Measurements from ENCODE around the gene PRKN. TPM values are rescaled to one million over a fixed set of nuclear protein-coding genes. Genes with fewer than 3 reads are reported as not detected.

Gene PRKN
- total RNA-seq, 1 experiment from 2014 or later = 2.0 TPM

DNA sequence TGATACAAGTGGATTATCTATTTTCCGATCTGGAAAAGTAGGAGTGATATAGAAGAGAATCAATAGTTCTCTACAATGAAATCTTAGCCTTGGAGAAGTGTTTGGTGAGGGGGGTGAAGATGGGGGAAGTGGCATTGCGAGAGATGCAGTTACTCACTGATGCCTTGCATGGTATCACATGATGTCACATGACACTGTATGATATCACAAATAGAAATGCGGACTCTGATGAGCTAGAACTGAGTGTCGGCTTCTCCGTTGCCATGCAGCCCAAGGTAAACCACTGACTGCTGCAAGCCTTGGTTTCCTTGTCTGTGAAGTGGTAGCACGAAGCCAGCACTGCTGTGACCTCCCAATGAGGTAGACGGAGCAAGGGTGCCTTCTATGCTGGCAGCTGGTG, 1050.4 kb downstream of the PRKN start:
- TF ChIP-seq, protein P1, sequence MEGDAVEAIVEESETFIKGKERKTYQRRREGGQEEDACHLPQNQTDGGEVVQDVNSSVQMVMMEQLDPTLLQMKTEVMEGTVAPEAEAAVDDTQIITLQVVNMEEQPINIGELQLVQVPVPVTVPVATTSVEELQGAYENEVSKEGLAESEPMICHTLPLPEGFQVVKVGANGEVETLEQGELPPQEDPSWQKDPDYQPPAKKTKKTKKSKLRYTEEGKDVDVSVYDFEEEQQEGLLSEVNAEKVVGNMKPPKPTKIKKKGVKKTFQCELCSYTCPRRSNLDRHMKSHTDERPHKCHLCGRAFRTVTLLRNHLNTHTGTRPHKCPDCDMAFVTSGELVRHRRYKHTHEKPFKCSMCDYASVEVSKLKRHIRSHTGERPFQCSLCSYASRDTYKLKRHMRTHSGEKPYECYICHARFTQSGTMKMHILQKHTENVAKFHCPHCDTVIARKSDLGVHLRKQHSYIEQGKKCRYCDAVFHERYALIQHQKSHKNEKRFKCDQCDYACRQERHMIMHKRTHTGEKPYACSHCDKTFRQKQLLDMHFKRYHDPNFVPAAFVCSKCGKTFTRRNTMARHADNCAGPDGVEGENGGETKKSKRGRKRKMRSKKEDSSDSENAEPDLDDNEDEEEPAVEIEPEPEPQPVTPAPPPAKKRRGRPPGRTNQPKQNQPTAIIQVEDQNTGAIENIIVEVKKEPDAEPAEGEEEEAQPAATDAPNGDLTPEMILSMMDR (conservative IDR thresholded peaks at IDR 0.05) = no peak
- Mint-ChIP-seq H3K27ac (no peak overlapping the region), H3K4me3 (no peak overlapping the region), H3K4me1 (peaks cover 5% of the 10 kb centered on the region in 2 experiments), H3K36me3 (ENCODE audit: insufficient read depth in 1 of 3, low read depth in 3 of 3) (no peaks in the 10 kb centered on the region; a peak in 1 of 7 replicates), H3K9me3 (no peaks in the 10 kb centered on the region), H3K27me3 (ENCODE audit: low read depth) (peaks cover 1% of the 10 kb centered on the region)
- Histone ChIP-seq H3K27ac (ENCODE audit: insufficient read length, low read depth, low read length) (no peak overlapping the region), H3K18ac (ENCODE audit: insufficient read length, low read depth, low read length) (no peak overlapping the region), H3K79me2 (ENCODE audit: insufficient read depth, low read length) (no peaks in the 10 kb centered on the region), H2BK15ac (ENCODE audit: low read depth, low read length) (no peak overlapping the region), H2BK120ac (ENCODE audit: low read depth, low read length, poor library complexity, severe bottlenecking) (no peak overlapping the region), H4K5ac (ENCODE audit: insufficient read length, low read depth, low read length) (no peak overlapping the region), H2BK20ac (ENCODE audit: low read depth, low read length, poor library complexity, severe bottlenecking) (no peak overlapping the region), H2AFZ (ENCODE audit: low read length) (no peak overlapping the region), H3K23me2 (ENCODE audit: insufficient read length, low read depth, low read length, poor library complexity, severe bottlenecking) (no peaks in the 10 kb centered on the region), H3K9ac (ENCODE audit: extremely low read depth, insufficient read length, low read length) (no peak overlapping the region), H2BK12ac (ENCODE audit: insufficient read length, low read depth, low read length) (no peak overlapping the region), H3K4me1 (ENCODE audit: insufficient read depth, low read length) (no peaks in the 10 kb centered on the region), H3K27me3 (ENCODE audit: insufficient read depth, low read length) (no peaks in the 10 kb centered on the region), H4K91ac (ENCODE audit: insufficient read length, low read depth, low read length) (no peak overlapping the region), H4K20me1 (ENCODE audit: control insufficient read depth, insufficient read depth, insufficient read length) (no peaks in the 10 kb centered on the region), H3K56ac (ENCODE audit: insufficient read length, low read depth, low read length) (no peak overlapping the region), H3K9me3 (ENCODE audit: control insufficient read depth, low read depth, low read length) (no peaks in the 10 kb centered on the region), H3K23ac (ENCODE audit: insufficient read length, low read depth, low read length) (no peak overlapping the region), H3T11ph (ENCODE audit: low read length) (no peak overlapping the region), H2BK5ac (ENCODE audit: insufficient read length, low read length) (no peak overlapping the region), H3K4me2 (ENCODE audit: insufficient read depth, insufficient read length, low read length) (no peak overlapping the region), H3K79me1 (ENCODE audit: insufficient read depth, low read depth, low read length, poor library complexity, severe bottlenecking) (no peaks in the 10 kb centered on the region), H4K8ac (replicated peaks; ENCODE audit: insufficient read length, low read depth, low read length) (no peak overlapping the region), H2AK5ac (ENCODE audit: insufficient read length, low read length) (no peak overlapping the region), H3K4ac (ENCODE audit: low read depth, low read length) (no peak overlapping the region), H3K14ac (ENCODE audit: insufficient read depth, low read length) (no peak overlapping the region)
- no peak for DNase-seq
- no CpG with 5 or more reads among the region's 7 CpGs for WGBS (ENCODE audit: extremely low coverage, insufficient read length, low lambda C conversion rate)
